CD4-positive, alpha-beta T cell (primary cell): ENCODE measurements around the gene GYPE. TPM values are rescaled to one million over a fixed set of nuclear protein-coding genes. Genes with fewer than 3 reads are reported as not detected.
"Not testable (repeated sequence)": the region's sequence is repeated elsewhere in the genome, so short reads cannot be mapped to it uniquely, and the experiment has no call there.

ENCODE experiments used
- ATAC-seq: fragments of 200-7000 bp; cut with Tn5 transposase; one replicate; pipeline ENCODE4 v1.10.0; 2022; ENCODE audit warnings: mild to moderate bottlenecking; ENCODE audit not compliant: poor library complexity
- CTCF ChIA-PET: fragments of 350-600 bp; sonication (Branson Sonifier 250); formaldehyde crosslinking; loops from one replicate; lab custom pipeline; 2021; ENCODE audit warnings: antibody characterized with exemption, inconsistent platforms; lab: Charles Lee
- POLR2A ChIA-PET: fragments of 350-600 bp; sonication (Branson Sonifier 250); formaldehyde crosslinking; loops from one replicate; lab custom pipeline; 2021; ENCODE audit warnings: antibody characterized with exemption, inconsistent platforms; lab: Charles Lee
- DNase-seq, 14 experiments: peaks; one replicate each; pipeline ENCODE4 v3.0.0-alpha.2; 2013 to 2020; ENCODE audit warnings: mixed read lengths in 2 of 14
- H3K27ac ChIP-seq, 2 donors: one replicate each; pipeline versions ENCODE4 v1.5.1 to v1.7.0; 2013; ENCODE audit warnings: low read length in 2 of 2, low read depth in 1 of 2, mild to moderate bottlenecking in 1 of 2
- H3K27me3 ChIP-seq, 2 experiments: 1 replicate in 1 of 2; 2 replicates in 1 of 2; pipeline versions ENCODE4 v1.6.1 to v1.7.0; 2013; ENCODE audit warnings: low read length in 2 of 2, control low read depth in 1 of 2, mild to moderate bottlenecking in 1 of 2, moderate library complexity in 1 of 2; ENCODE audit not compliant: insufficient read depth in 2 of 2, control insufficient read depth in 1 of 2
- H3K36me3 ChIP-seq: one replicate; pipeline ENCODE4 v1.6.1; 2013; ENCODE audit warnings: low read length, control low read depth; ENCODE audit not compliant: insufficient read depth
- H3K4me1 ChIP-seq: one replicate; pipeline ENCODE4 v1.6.1; 2013; ENCODE audit warnings: low read length, control low read depth; ENCODE audit not compliant: insufficient read depth
- H3K4me3 ChIP-seq: one replicate; pipeline ENCODE4 v1.5.1; 2013; ENCODE audit warnings: mild to moderate bottlenecking, low read length, moderate library complexity
- H3K9me3 ChIP-seq, 2 experiments: 1 replicate in 1 of 2; 2 replicates in 1 of 2; pipeline versions ENCODE4 v1.6.1 to v1.7.0; 2013; ENCODE audit warnings: low read length in 2 of 2, mild to moderate bottlenecking in 2 of 2, control low read depth in 1 of 2, moderate library complexity in 1 of 2; ENCODE audit not compliant: control insufficient read depth in 1 of 2, insufficient read depth in 1 of 2
- H3K27ac Mint-ChIP-seq: one replicate; pipeline ENCODE4 v1.8.0; 2020; ENCODE audit warnings: mixed read lengths
- H3K27me3 Mint-ChIP-seq: one replicate; pipeline ENCODE4 v1.8.0; 2021; ENCODE audit warnings: mixed read lengths
- H3K36me3 Mint-ChIP-seq: one replicate; pipeline ENCODE4 v1.8.0; 2021; ENCODE audit warnings: low read depth, mixed read lengths
- H3K4me1 Mint-ChIP-seq: one replicate; pipeline ENCODE4 v1.8.0; 2021; ENCODE audit warnings: low read depth, mixed read lengths
- H3K4me3 Mint-ChIP-seq: one replicate; pipeline ENCODE4 v1.8.0; 2020; ENCODE audit warnings: mild to moderate bottlenecking, mixed read lengths
- H3K9me3 Mint-ChIP-seq: one replicate; pipeline ENCODE4 v1.8.0; 2020; ENCODE audit warnings: mixed read lengths
- intact Hi-C, 2 experiments: fragments of 100-400 bp; cut with DNase I in 1 of 2; cut with micrococcal nuclease in 1 of 2; formaldehyde crosslinking; loops; one replicate each; pipeline versions ENCODE4 v1.15.1 to v1.9.0; 2023 to 2025; cut with DNase I, micrococcal nuclease
- total RNA-seq, 174 experiments: library from RNA in 2 of 174; stranded (reverse) in 2 of 174; gene quantifications; one replicate each; pipeline ENCODE4 v1.2.3 and lab custom pipeline; 2021 to 2026

GYPE gene
- total RNA-seq, 2 experiments from 2014 or later = not detected

- H3K4me1 ChIP-seq, H3K4me3 ChIP-seq, H3K4me1 Mint-ChIP-seq, H3K36me3 ChIP-seq, H3K36me3 Mint-ChIP-seq, H3K27ac Mint-ChIP-seq, CTCF ChIA-PET, H3K9me3 ChIP-seq, intact Hi-C loops, ATAC-seq, H3K4me3 Mint-ChIP-seq, H3K9me3 Mint-ChIP-seq, POLR2A ChIA-PET, H3K27ac ChIP-seq, H3K27me3 ChIP-seq, DNase-seq: not testable (repeated sequence)
- H3K27me3 Mint-ChIP-seq = peaks cover 23% of the 10 kb centered on the region
Observed at GRCh38 chr4:143910906-143911305, 5.5 kb upstream of the GYPE start.

GRCh38 chr4:143907811-143908210 lies 2.5 kb upstream of the GYPE start:
- intact Hi-C loops, POLR2A ChIA-PET, H3K36me3 Mint-ChIP-seq, H3K36me3 ChIP-seq, H3K4me1 ChIP-seq, H3K4me1 Mint-ChIP-seq, ATAC-seq, CTCF ChIA-PET, H3K27me3 ChIP-seq, H3K4me3 ChIP-seq, H3K27ac Mint-ChIP-seq, H3K9me3 ChIP-seq, H3K9me3 Mint-ChIP-seq, H3K4me3 Mint-ChIP-seq, H3K27ac ChIP-seq: not testable (repeated sequence)
- peak in 5 of 14 experiments; percentile 5 to 34 (median 16) for DNase-seq
- H3K27me3 Mint-ChIP-seq = peaks cover 17% of the 10 kb centered on the region

- H3K36me3 Mint-ChIP-seq, H3K27ac ChIP-seq, DNase-seq, H3K27me3 Mint-ChIP-seq, POLR2A ChIA-PET, H3K36me3 ChIP-seq, H3K4me1 Mint-ChIP-seq, H3K9me3 ChIP-seq, H3K4me3 ChIP-seq, H3K4me1 ChIP-seq, CTCF ChIA-PET, ATAC-seq, intact Hi-C loops, H3K9me3 Mint-ChIP-seq, H3K4me3 Mint-ChIP-seq, H3K27ac Mint-ChIP-seq, H3K27me3 ChIP-seq: not testable (repeated sequence)
Observed at GRCh38 chr4:143904431-143904830, 928 bp downstream of the GYPE start.

DNA sequence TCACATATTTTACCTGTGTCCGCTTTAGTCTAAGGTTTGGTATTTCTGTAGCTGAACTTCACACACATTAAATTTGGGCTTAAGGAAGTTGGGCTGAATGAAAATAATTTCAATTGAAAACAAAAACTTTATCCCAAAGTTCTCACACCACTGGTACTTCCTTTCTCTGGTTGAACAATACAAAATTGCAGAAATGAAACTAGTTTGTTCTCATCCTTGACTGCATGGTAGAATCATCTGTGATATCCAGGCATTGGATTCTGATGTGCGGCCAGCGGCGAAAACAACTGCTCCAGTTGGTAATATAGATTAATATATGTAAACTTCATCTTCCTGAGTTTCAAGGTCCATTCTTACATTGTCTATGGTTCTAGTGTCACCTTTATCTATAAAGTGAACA lies 15.0 kb downstream of the GYPE start:
- H3K9me3 ChIP-seq, H3K4me1 ChIP-seq, DNase-seq, H3K4me3 Mint-ChIP-seq, H3K27ac Mint-ChIP-seq, H3K27me3 Mint-ChIP-seq, CTCF ChIA-PET, ATAC-seq, H3K9me3 Mint-ChIP-seq, POLR2A ChIA-PET, H3K27ac ChIP-seq, H3K27me3 ChIP-seq, H3K4me1 Mint-ChIP-seq, H3K36me3 Mint-ChIP-seq, H3K36me3 ChIP-seq, H3K4me3 ChIP-seq, intact Hi-C loops: not testable (repeated sequence)

GRCh38 chr4:143888189-143888588 lies 17.2 kb downstream of the GYPE start:
- H3K27me3 Mint-ChIP-seq, H3K9me3 Mint-ChIP-seq, ATAC-seq, H3K36me3 Mint-ChIP-seq, H3K4me3 ChIP-seq, H3K4me3 Mint-ChIP-seq, H3K4me1 Mint-ChIP-seq, H3K4me1 ChIP-seq, H3K27ac ChIP-seq, POLR2A ChIA-PET, H3K9me3 ChIP-seq, DNase-seq, H3K27me3 ChIP-seq, H3K27ac Mint-ChIP-seq, H3K36me3 ChIP-seq, CTCF ChIA-PET: not testable (repeated sequence)
- intact Hi-C loops = loop anchor here in 1 of 2 experiments (10.0 kb wide), 1 partner anchor 117 kb away; no protein-coding TSS in a partner anchor

- H3K9me3 ChIP-seq, H3K36me3 Mint-ChIP-seq, CTCF ChIA-PET, H3K27ac ChIP-seq, H3K36me3 ChIP-seq, ATAC-seq, H3K27ac Mint-ChIP-seq, H3K27me3 Mint-ChIP-seq, DNase-seq, H3K4me1 ChIP-seq, H3K27me3 ChIP-seq, H3K4me1 Mint-ChIP-seq, H3K4me3 Mint-ChIP-seq, POLR2A ChIA-PET, H3K4me3 ChIP-seq, H3K9me3 Mint-ChIP-seq: not testable (repeated sequence)
- intact Hi-C loops = loop anchor here in 1 of 2 experiments (10.0 kb wide), 1 partner anchor 120 kb away; no protein-coding TSS in a partner anchor
Observed at GRCh38 chr4:143884965-143885364, 20.4 kb downstream of the GYPE start.
